ENCODE data around the gene PGC. TPM values are rescaled to one million over a fixed set of nuclear protein-coding genes. Genes with fewer than 3 reads are reported as not detected.

The PGC gene
- total and polyA plus RNA-seq, 9 of the 15 experiments (the other 6 are each of a cell fraction or from before 2014, with no cell fraction given), result 0.17 to 0.40 TPM; not detected in 7

DNA sequence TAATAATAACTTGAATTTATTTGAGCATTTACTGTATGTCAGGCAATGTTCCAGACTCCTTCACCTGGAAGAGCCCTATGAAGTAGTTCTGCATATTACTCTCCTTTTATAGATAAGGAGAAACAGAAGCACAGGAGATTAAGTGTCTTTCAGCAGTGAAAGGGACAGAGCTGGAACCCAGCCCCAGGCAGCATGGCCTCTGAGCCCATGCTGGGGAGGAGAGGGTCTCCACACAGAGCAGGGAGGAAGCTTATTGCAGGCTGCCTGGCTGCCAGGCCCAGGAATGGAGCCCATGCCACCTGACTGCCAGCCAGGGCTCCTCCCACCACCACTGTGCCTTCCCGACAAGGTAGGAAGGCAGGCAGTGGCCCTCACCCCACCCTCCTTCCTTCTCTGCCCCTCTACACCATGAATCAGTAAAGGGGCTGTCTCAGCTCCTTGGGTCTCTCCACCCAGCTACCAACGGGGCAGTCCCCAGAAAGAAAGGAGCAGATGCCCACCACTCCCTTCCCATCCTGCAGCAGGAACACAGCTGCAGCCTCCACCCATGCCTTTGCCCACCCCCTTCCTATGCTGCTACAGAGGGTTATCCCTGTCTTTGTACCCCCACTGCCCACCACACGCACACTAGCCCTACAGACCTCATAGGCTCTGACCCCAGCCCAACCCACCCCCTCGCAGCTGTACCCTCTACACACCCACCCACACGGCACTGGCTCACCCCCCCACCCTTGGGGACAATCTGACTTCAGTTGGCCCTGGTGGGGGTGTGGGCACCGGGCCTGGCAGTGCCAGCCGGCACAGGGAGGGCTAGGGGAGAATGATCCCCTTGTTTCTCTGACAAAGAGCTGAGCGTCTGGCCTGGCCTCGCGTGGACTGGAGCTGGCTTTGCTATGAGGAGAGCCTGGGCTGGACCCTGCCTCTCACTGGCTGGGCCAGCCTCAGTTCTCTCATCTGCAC is 53.6 kb downstream of the PGC start:
- ChIA-PET CTCF (ENCODE audit: low intra/inter-chr PET ratio) (no interaction called here), POLR2A (interaction anchor here (0.6 to 1.9 kb wide), 4 partner anchors 8 to 524 kb away, joined by 3 to 5 read pairs (median 4); partner anchors contain the start of gene MRPS10)
- Histone ChIP-seq H3K27ac (ENCODE audit: extremely low read depth, low read depth, low read length) (no peak overlapping the region), H3K4me2 (ENCODE audit: insufficient read depth, low read length) (no peak overlapping the region), H3K4me3 (no peak overlapping the region), H3K36me3 (ENCODE audit: control insufficient read depth, insufficient read depth, low read length) (no peaks in the 10 kb centered on the region), H3K4me1 (replicated peaks in 1 of 2; ENCODE audit: control insufficient read depth in 2 of 2, insufficient read depth in 2 of 2, low read length in 2 of 2) (peaks cover 0 to 6% of the 10 kb centered on the region in 2 experiments; a peak in 1 of 5 replicates), H3K27me3 (ENCODE audit: control insufficient read depth in 2 of 2, insufficient read depth in 2 of 2, low read length in 2 of 2) (peaks cover 5 to 29% of the 10 kb centered on the region in 2 experiments; a peak in 2 of 5 replicates), H4K20me1 (replicated peaks; ENCODE audit: control insufficient read depth, insufficient read depth, low read length) (peaks cover 4% of the 10 kb centered on the region; the same call in 1 of the 2 replicates), H3K9me3 (replicated peaks; ENCODE audit: control insufficient read depth, insufficient read depth, low read depth, low read length) (no peaks in the 10 kb centered on the region), H2AFZ (ENCODE audit: low read depth, low read length) (no peak overlapping the region), H3K9me1 (ENCODE audit: control insufficient read depth, insufficient read depth, low read length) (no peaks in the 10 kb centered on the region), H3K79me2 (ENCODE audit: control insufficient read depth, insufficient read depth, low read length) (no peaks in the 10 kb centered on the region), H3K9ac (ENCODE audit: insufficient read depth in 1 of 2, low read depth in 2 of 2, low read length in 2 of 2) (no peak overlapping the region; a peak in 1 of 4 replicates)
- in situ Hi-C loops (cut with MboI), result no loop called here
- ATAC-seq, result no peak
- 1% methylated on average over 9 of the region's 10 CpGs for WGBS (ENCODE audit: insufficient coverage, low coverage, missing lambda C conversion rate)
- BruUV-seq (replicated peaks), result no TSS peak
- no peak for DNase-seq (ENCODE audit: extremely low read depth in 1 of 4, low spot score in 3 of 4)
- no peak for FAIRE-seq
- intact Hi-C loops (cut with micrococcal nuclease), result no loop called here
- TF ChIP-seq BRD4 (IDR thresholded peaks at IDR 0.05), result no peak
- TF ChIP-seq TGIF2 (CRISPR knock-in tag; IDR thresholded peaks at IDR 0.05), result no peak
- TF ChIP-seq ZMIZ1 (IDR thresholded peaks at IDR 0.05; ENCODE audit: low read depth in 2 of 2, low read length in 2 of 2), result no peak
- TF ChIP-seq SNRNP70 (optimal IDR thresholded peaks at IDR 0.05; ENCODE audit: low read depth, low read length), result no peak
- TF ChIP-seq CTBP1 (IDR thresholded peaks at IDR 0.05; ENCODE audit: borderline replicate concordance), result no peak
- TF ChIP-seq, protein P1, sequence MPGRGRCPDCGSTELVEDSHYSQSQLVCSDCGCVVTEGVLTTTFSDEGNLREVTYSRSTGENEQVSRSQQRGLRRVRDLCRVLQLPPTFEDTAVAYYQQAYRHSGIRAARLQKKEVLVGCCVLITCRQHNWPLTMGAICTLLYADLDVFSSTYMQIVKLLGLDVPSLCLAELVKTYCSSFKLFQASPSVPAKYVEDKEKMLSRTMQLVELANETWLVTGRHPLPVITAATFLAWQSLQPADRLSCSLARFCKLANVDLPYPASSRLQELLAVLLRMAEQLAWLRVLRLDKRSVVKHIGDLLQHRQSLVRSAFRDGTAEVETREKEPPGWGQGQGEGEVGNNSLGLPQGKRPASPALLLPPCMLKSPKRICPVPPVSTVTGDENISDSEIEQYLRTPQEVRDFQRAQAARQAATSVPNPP (IDR thresholded peaks at IDR 0.05; ENCODE audit: borderline replicate concordance, insufficient read depth, insufficient read length), result no peak
- TF ChIP-seq, protein P2, sequence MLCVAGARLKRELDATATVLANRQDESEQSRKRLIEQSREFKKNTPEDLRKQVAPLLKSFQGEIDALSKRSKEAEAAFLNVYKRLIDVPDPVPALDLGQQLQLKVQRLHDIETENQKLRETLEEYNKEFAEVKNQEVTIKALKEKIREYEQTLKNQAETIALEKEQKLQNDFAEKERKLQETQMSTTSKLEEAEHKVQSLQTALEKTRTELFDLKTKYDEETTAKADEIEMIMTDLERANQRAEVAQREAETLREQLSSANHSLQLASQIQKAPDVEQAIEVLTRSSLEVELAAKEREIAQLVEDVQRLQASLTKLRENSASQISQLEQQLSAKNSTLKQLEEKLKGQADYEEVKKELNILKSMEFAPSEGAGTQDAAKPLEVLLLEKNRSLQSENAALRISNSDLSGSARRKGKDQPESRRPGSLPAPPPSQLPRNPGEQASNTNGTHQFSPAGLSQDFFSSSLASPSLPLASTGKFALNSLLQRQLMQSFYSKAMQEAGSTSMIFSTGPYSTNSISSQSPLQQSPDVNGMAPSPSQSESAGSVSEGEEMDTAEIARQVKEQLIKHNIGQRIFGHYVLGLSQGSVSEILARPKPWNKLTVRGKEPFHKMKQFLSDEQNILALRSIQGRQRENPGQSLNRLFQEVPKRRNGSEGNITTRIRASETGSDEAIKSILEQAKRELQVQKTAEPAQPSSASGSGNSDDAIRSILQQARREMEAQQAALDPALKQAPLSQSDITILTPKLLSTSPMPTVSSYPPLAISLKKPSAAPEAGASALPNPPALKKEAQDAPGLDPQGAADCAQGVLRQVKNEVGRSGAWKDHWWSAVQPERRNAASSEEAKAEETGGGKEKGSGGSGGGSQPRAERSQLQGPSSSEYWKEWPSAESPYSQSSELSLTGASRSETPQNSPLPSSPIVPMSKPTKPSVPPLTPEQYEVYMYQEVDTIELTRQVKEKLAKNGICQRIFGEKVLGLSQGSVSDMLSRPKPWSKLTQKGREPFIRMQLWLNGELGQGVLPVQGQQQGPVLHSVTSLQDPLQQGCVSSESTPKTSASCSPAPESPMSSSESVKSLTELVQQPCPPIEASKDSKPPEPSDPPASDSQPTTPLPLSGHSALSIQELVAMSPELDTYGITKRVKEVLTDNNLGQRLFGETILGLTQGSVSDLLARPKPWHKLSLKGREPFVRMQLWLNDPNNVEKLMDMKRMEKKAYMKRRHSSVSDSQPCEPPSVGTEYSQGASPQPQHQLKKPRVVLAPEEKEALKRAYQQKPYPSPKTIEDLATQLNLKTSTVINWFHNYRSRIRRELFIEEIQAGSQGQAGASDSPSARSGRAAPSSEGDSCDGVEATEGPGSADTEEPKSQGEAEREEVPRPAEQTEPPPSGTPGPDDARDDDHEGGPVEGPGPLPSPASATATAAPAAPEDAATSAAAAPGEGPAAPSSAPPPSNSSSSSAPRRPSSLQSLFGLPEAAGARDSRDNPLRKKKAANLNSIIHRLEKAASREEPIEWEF (CRISPR knock-in tag; IDR thresholded peaks at IDR 0.05), result no peak
- no peak for TF ChIP-seq BACH1 (tag; IDR thresholded peaks at IDR 0.05)
- TF ChIP-seq FOXP1 (CRISPR knock-in tag; IDR thresholded peaks at IDR 0.05), result no peak
- TF ChIP-seq TSC22D4 (tag; IDR thresholded peaks at IDR 0.05), result no peak
- no peak for TF ChIP-seq ZNF197 (CRISPR knock-in tag; IDR thresholded peaks at IDR 0.05; ENCODE audit: low read depth)
